ENCODE data around the gene EYA2. TPM values are rescaled to one million over a fixed set of nuclear protein-coding genes. Genes with fewer than 3 reads are reported as not detected.
"Not testable (repeated sequence)": the region's sequence is repeated elsewhere in the genome, so short reads cannot be mapped to it uniquely, and the experiment has no call there.

Gene EYA2
- total and polyA plus RNA-seq, 4 donors: 1.2 to 10.9 (median 6.7) TPM

GRCh38 chr20:46857061-46857831, 37.4 kb upstream of the EYA2 start:
- WGBS, 2 donors: 61 to 69% methylated on average over 6 of the region's 6 CpGs
- DNase-seq: no peak
- Histone ChIP-seq H3K4me1 (ENCODE audit: control insufficient read depth in 1 of 2, insufficient read depth in 2 of 2, low read length in 2 of 2) (no peaks in the 10 kb centered on the region), H3K36me3 (ENCODE audit: control insufficient read depth in 1 of 2, insufficient read depth in 2 of 2, low read length in 1 of 2) (no peaks in the 10 kb centered on the region), H3K9me3 (ENCODE audit: control insufficient read depth, low read length) (no peaks in the 10 kb centered on the region), H3K27me3 (ENCODE audit: control insufficient read depth in 1 of 2, insufficient read depth in 2 of 2, low read length in 1 of 2) (peaks cover 0 to under 1% of the 10 kb centered on the region in 2 donors), H3K27ac (ENCODE audit: low read depth in 1 of 2, low read length in 2 of 2) (no peak overlapping the region), H3K4me3 (ENCODE audit: low read length in 2 of 2) (no peak overlapping the region)
- ATAC-seq (ENCODE audit: low FRiP score): no peak
- intact Hi-C loops (cut with DNase I): no loop called here

- ATAC-seq (ENCODE audit: low FRiP score): no peak
- H3K4me3 ChIP-seq (ENCODE audit: low read length in 2 of 2): no peak overlapping the region
- no peak for DNase-seq
- H3K4me1 ChIP-seq (ENCODE audit: control insufficient read depth in 1 of 2, insufficient read depth in 2 of 2, low read length in 2 of 2): no peaks in the 10 kb centered on the region
- intact Hi-C loops (cut with DNase I): no loop called here
- H3K9me3 ChIP-seq (ENCODE audit: control insufficient read depth, low read length): peaks cover 1% of the 10 kb centered on the region
- H3K27ac ChIP-seq (ENCODE audit: low read depth in 1 of 2, low read length in 2 of 2): no peak overlapping the region
- no peaks in the 10 kb centered on the region for H3K27me3 ChIP-seq (ENCODE audit: control insufficient read depth in 1 of 2, insufficient read depth in 2 of 2, low read length in 1 of 2)
- H3K36me3 ChIP-seq (ENCODE audit: control insufficient read depth in 1 of 2, insufficient read depth in 2 of 2, low read length in 1 of 2): no peaks in the 10 kb centered on the region
- 88% methylated on average over 4 of the region's 4 CpGs for WGBS, 2 donors
Measured at GRCh38 chr20:46865824-46866223, 28.8 kb upstream of the EYA2 start.

GRCh38 chr20:46870041-46870440, 24.6 kb upstream of the EYA2 start:
- peaks cover 0 to 2% of the 10 kb centered on the region in 2 donors for H3K27me3 ChIP-seq (ENCODE audit: control insufficient read depth in 1 of 2, insufficient read depth in 2 of 2, low read length in 1 of 2)
- no peaks in the 10 kb centered on the region for H3K36me3 ChIP-seq (ENCODE audit: control insufficient read depth in 1 of 2, insufficient read depth in 2 of 2, low read length in 1 of 2)
- 64 to 76% methylated on average over 1 of the region's 1 CpG for WGBS, 2 donors
- peaks cover 4% of the 10 kb centered on the region for H3K9me3 ChIP-seq (ENCODE audit: control insufficient read depth, low read length)
- H3K27ac ChIP-seq (ENCODE audit: low read depth in 1 of 2, low read length in 2 of 2): no peak overlapping the region
- intact Hi-C loops (cut with DNase I): no loop called here
- DNase-seq (no peak), ATAC-seq (ENCODE audit: low FRiP score) (no peak)
- no peaks in the 10 kb centered on the region for H3K4me1 ChIP-seq (ENCODE audit: control insufficient read depth in 1 of 2, insufficient read depth in 2 of 2, low read length in 2 of 2)
- H3K4me3 ChIP-seq (ENCODE audit: low read length in 2 of 2): no peak overlapping the region

- no peak for ATAC-seq (ENCODE audit: low FRiP score)
- H3K27me3 ChIP-seq (ENCODE audit: control insufficient read depth in 1 of 2, insufficient read depth in 2 of 2, low read length in 1 of 2): peaks cover 0 to 2% of the 10 kb centered on the region in 2 donors
Measured at GRCh38 chr20:46872328-46873211, 22.1 kb upstream of the EYA2 start.

GRCh38 chr20:46875059-46875458, 19.6 kb upstream of the EYA2 start:
- peaks cover 0 to 2% of the 10 kb centered on the region in 2 donors for H3K27me3 ChIP-seq (ENCODE audit: control insufficient read depth in 1 of 2, insufficient read depth in 2 of 2, low read length in 1 of 2)
- no peak overlapping the region for H3K27ac ChIP-seq (ENCODE audit: low read depth in 1 of 2, low read length in 2 of 2)
- DNase-seq (no peak), ATAC-seq (ENCODE audit: low FRiP score) (no peak)
- intact Hi-C loops (cut with DNase I): no loop called here
- no peaks in the 10 kb centered on the region for H3K36me3 ChIP-seq (ENCODE audit: control insufficient read depth in 1 of 2, insufficient read depth in 2 of 2, low read length in 1 of 2)
- H3K4me3 ChIP-seq (ENCODE audit: low read length in 2 of 2): no peak overlapping the region
- H3K9me3 ChIP-seq (ENCODE audit: control insufficient read depth, low read length): peaks cover 4% of the 10 kb centered on the region
- H3K4me1 ChIP-seq (ENCODE audit: control insufficient read depth in 1 of 2, insufficient read depth in 2 of 2, low read length in 2 of 2): no peaks in the 10 kb centered on the region
- 47 to 54% methylated on average over 4 of the region's 4 CpGs for WGBS, 2 donors

More at GRCh38 chr20:46872328-46873211, 22.1 kb upstream of the EYA2 start:
- Histone ChIP-seq H3K4me1 (ENCODE audit: control insufficient read depth in 1 of 2, insufficient read depth in 2 of 2, low read length in 2 of 2) (no peaks in the 10 kb centered on the region), H3K4me3 (ENCODE audit: low read length in 2 of 2) (no peak overlapping the region), H3K9me3 (ENCODE audit: control insufficient read depth, low read length) (peaks cover 4% of the 10 kb centered on the region), H3K27ac (ENCODE audit: low read depth in 1 of 2, low read length in 2 of 2) (no peak overlapping the region), H3K36me3 (ENCODE audit: control insufficient read depth in 1 of 2, insufficient read depth in 2 of 2, low read length in 1 of 2) (no peaks in the 10 kb centered on the region)
- WGBS, 2 donors: 62 to 64% methylated on average over 13 of the region's 13 CpGs
- intact Hi-C loops (cut with DNase I): no loop called here
- DNase-seq: no peak

- no peak overlapping the region for H3K4me3 ChIP-seq (ENCODE audit: low read length in 2 of 2)
- H3K27me3 ChIP-seq (ENCODE audit: control insufficient read depth in 1 of 2, insufficient read depth in 2 of 2, low read length in 1 of 2): no peaks in the 10 kb centered on the region
- no peak for DNase-seq
- 82 to 85% methylated on average over 5 of the region's 5 CpGs for WGBS, 2 donors
- H3K4me1 ChIP-seq (ENCODE audit: control insufficient read depth in 1 of 2, insufficient read depth in 2 of 2, low read length in 2 of 2): peaks cover 0 to 1% of the 10 kb centered on the region in 2 donors
- no peak for ATAC-seq (ENCODE audit: low FRiP score)
- no peak overlapping the region for H3K27ac ChIP-seq (ENCODE audit: low read depth in 1 of 2, low read length in 2 of 2)
- intact Hi-C loops (cut with DNase I): no loop called here
- no peaks in the 10 kb centered on the region for H3K9me3 ChIP-seq (ENCODE audit: control insufficient read depth, low read length)
- H3K36me3 ChIP-seq (ENCODE audit: control insufficient read depth in 1 of 2, insufficient read depth in 2 of 2, low read length in 1 of 2): no peaks in the 10 kb centered on the region
Measured at GRCh38 chr20:46879386-46879785, 15.3 kb upstream of the EYA2 start.

GRCh38 chr20:46879963-46880362, 14.7 kb upstream of the EYA2 start:
- H3K36me3 ChIP-seq (ENCODE audit: control insufficient read depth in 1 of 2, insufficient read depth in 2 of 2, low read length in 1 of 2): not testable (repeated sequence)

GRCh38 chr20:46883892-46884291, 10.8 kb upstream of the EYA2 start:
- H3K36me3 ChIP-seq (ENCODE audit: control insufficient read depth in 1 of 2, insufficient read depth in 2 of 2, low read length in 1 of 2): no peaks in the 10 kb centered on the region
- WGBS, 2 donors: 21 to 23% methylated on average over 6 of the region's 6 CpGs
- intact Hi-C loops (cut with DNase I): no loop called here

More at GRCh38 chr20:46879963-46880362, 14.7 kb upstream of the EYA2 start:
- H3K4me3 ChIP-seq (ENCODE audit: low read length in 2 of 2); DNase-seq; intact Hi-C loops (cut with DNase I); H3K4me1 ChIP-seq (ENCODE audit: control insufficient read depth in 1 of 2, insufficient read depth in 2 of 2, low read length in 2 of 2); H3K27ac ChIP-seq (ENCODE audit: low read depth in 1 of 2, low read length in 2 of 2); H3K9me3 ChIP-seq (ENCODE audit: control insufficient read depth, low read length); H3K27me3 ChIP-seq (ENCODE audit: control insufficient read depth in 1 of 2, insufficient read depth in 2 of 2, low read length in 1 of 2); ATAC-seq (ENCODE audit: low FRiP score): not testable (repeated sequence)
- WGBS, 2 donors: 81 to 82% methylated on average over 5 of the region's 5 CpGs

More at GRCh38 chr20:46883892-46884291, 10.8 kb upstream of the EYA2 start:
- no peak for DNase-seq
- no peak for ATAC-seq (ENCODE audit: low FRiP score)
- Histone ChIP-seq H3K27me3 (ENCODE audit: control insufficient read depth in 1 of 2, insufficient read depth in 2 of 2, low read length in 1 of 2) (no peaks in the 10 kb centered on the region), H3K27ac (ENCODE audit: low read depth in 1 of 2, low read length in 2 of 2) (no peak overlapping the region), H3K9me3 (ENCODE audit: control insufficient read depth, low read length) (no peaks in the 10 kb centered on the region), H3K4me3 (ENCODE audit: low read length in 2 of 2) (no peak overlapping the region), H3K4me1 (ENCODE audit: control insufficient read depth in 1 of 2, insufficient read depth in 2 of 2, low read length in 2 of 2) (peaks cover 0 to 1% of the 10 kb centered on the region in 2 donors)

All from aorta (tissue), 5 donors.